ENCODE measurements around the gene PDE2A.
A peak's percentile ranks its signal among the peaks of the same experiment; 100 is the strongest.
"Not testable (repeated sequence)": the region's sequence is repeated elsewhere in the genome, so short reads cannot be mapped to it uniquely, and the experiment has no call there.

PDE2A gene

GRCh38 chr11:72575533-72576242 is 98.5 kb downstream of the PDE2A start:
- no peaks in the 10 kb centered on the region for H3K36me3 Mint-ChIP-seq (ENCODE audit: low read depth)
- no peak for TF ChIP-seq CTCF (IDR thresholded peaks at IDR 0.05; ENCODE audit: unreplicated experiment in 3 of 3)

DNA sequence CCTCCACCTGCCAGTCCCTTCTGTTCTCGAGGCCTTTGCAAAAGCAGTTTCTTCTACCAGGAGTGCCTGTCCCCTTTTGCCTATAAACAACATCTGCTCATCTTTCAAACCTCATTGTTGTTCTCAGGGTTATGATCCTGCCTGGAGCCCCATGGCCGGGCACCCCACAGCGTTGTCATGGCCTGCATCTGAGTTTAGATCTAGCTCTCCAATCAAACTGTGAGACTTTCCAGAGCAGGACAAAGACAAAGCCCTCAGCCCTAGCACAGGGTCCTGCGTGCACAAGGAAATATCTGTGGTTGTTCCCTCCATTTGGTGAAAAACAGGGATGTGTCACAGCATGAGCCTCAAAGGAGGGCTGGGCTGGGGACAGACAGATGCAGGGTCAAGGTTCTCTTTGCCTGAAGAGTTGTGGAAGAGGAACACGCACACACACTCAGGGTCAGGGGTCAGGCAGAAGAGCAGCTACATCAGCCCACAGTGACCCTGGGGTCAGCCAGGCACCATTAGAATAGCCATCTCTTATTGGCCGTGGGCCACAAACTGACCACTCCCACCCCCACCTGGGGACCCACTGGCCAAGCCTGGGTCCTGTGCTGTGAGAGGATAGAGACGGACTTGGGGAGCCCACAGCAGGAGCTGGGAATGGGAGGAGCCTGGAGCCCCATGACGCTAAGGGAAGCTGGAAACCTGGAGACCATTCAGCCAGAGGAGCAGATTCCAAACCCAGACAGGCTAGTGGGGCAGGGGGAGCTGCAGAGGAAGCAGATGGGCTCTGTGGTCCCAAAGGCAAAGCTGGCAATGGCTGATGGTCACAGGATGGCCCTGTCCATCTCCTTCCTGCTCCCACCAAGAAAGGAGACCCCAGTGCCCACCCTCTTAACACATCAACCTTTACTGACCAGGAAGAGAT is 99.4 kb downstream of the PDE2A start:
- H3K36me3 Mint-ChIP-seq (ENCODE audit: low read depth), result no peaks in the 10 kb centered on the region
- H3K4me1 Mint-ChIP-seq, result peaks cover 5% of the 10 kb centered on the region
- H3K4me3 Mint-ChIP-seq, result no peak overlapping the region
- no peaks in the 10 kb centered on the region for H3K9me3 Mint-ChIP-seq
- peaks cover 29% of the 10 kb centered on the region for H3K27me3 Mint-ChIP-seq (ENCODE audit: low read depth)
- no peak overlapping the region for H3K27ac Mint-ChIP-seq
- TF ChIP-seq CTCF (IDR thresholded peaks at IDR 0.05; ENCODE audit: unreplicated experiment in 3 of 3), result no peak

More at GRCh38 chr11:72575533-72576242, 98.5 kb downstream of the PDE2A start:
- no peak overlapping the region for H3K27ac Mint-ChIP-seq
- peaks cover 32% of the 10 kb centered on the region for H3K27me3 Mint-ChIP-seq (ENCODE audit: low read depth)
- H3K4me1 Mint-ChIP-seq, result peaks cover 5% of the 10 kb centered on the region
- H3K9me3 Mint-ChIP-seq, result no peaks in the 10 kb centered on the region
- H3K4me3 Mint-ChIP-seq, result no peak overlapping the region

DNA sequence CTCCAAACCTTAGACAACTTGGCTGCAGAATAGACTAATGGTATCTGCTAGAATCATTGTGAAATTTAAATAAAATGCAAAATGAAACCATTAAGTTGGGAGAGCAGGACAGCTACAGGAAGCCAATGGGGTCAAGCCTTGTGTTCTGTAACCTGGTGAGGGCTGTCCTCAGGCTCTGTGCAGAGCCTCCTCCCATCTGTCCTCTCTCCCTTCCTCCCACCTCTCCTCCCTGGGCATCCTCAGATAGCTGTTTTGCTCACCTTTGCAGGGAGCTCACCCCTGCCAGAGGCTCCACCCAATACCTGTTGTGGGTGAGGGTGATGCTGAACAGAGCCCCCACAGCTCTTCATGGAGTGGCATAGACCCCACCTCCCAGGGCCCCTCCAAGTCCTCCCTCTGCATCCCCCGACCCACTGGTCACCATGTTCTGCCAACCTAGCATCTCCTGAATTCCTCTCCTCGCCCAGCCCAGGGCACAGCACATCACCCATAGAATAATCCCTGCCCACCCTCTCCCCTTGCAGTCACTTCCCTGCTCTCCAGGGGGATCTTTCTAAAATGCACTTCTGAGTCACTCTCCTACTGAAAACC is 100.3 kb downstream of the PDE2A start:
- H3K9me3 Mint-ChIP-seq, result no peaks in the 10 kb centered on the region
- no peak for TF ChIP-seq CTCF (IDR thresholded peaks at IDR 0.05; ENCODE audit: unreplicated experiment in 3 of 3)
- H3K4me1 Mint-ChIP-seq, result peaks cover 5% of the 10 kb centered on the region
- H3K27ac Mint-ChIP-seq, result no peak overlapping the region
- no peaks in the 10 kb centered on the region for H3K36me3 Mint-ChIP-seq (ENCODE audit: low read depth)
- no peak overlapping the region for H3K4me3 Mint-ChIP-seq
- peaks cover 24% of the 10 kb centered on the region for H3K27me3 Mint-ChIP-seq (ENCODE audit: low read depth)

- no peaks in the 10 kb centered on the region for H3K36me3 Mint-ChIP-seq (ENCODE audit: low read depth)
- peak; percentile 36 to 51 (median 46) for TF ChIP-seq CTCF (IDR thresholded peaks at IDR 0.05; ENCODE audit: unreplicated experiment in 3 of 3)
- no peak overlapping the region for H3K4me3 Mint-ChIP-seq
- peaks cover 21% of the 10 kb centered on the region for H3K27me3 Mint-ChIP-seq (ENCODE audit: low read depth)
- no peak overlapping the region for H3K27ac Mint-ChIP-seq
- no peaks in the 10 kb centered on the region for H3K9me3 Mint-ChIP-seq
- peaks cover 5% of the 10 kb centered on the region for H3K4me1 Mint-ChIP-seq
These were observed 101.0 kb downstream of the PDE2A start for GRCh38 chr11:72573072-72573854.

- peaks cover 19% of the 10 kb centered on the region for H3K27me3 Mint-ChIP-seq (ENCODE audit: low read depth)
- H3K36me3 Mint-ChIP-seq (ENCODE audit: low read depth); H3K4me1 Mint-ChIP-seq; H3K27ac Mint-ChIP-seq; H3K9me3 Mint-ChIP-seq; H3K4me3 Mint-ChIP-seq: not testable (repeated sequence)
These were observed 101.7 kb downstream of the PDE2A start for GRCh38 chr11:72572540-72572939.
